MM.1S (cell line): ENCODE data around the gene CTSZ.

Experiments used
- DNase-seq: peaks from one replicate; pipeline ENCODE4 v3.0.0-alpha.2; 2015
- H2AFZ ChIP-seq: fragments of 300-600 bp; sonication (generic); 2 replicates; pipeline ENCODE4 v1.6.0; 2016; ENCODE audit warnings: antibody characterized with exemption, low read length
- H3F3A ChIP-seq: fragments of 300-600 bp; sonication (generic); 2 replicates; pipeline ENCODE4 v1.6.1; 2016; ENCODE audit warnings: mild to moderate bottlenecking, antibody characterized with exemption, low read length, moderate library complexity, mixed read lengths; ENCODE audit not compliant: insufficient read depth
- H3K27ac ChIP-seq: fragments of 300-600 bp; sonication (generic); 2 replicates; pipeline ENCODE4 v1.5.1; 2016; ENCODE audit warnings: mild to moderate bottlenecking, low read length
- H3K27me3 ChIP-seq: fragments of 300-600 bp; sonication (generic); replicated peaks from 2 replicates; pipeline ENCODE4 v1.6.0; 2016; ENCODE audit warnings: low read length; ENCODE audit not compliant: insufficient read depth
- H3K36me3 ChIP-seq: fragments of 300-600 bp; sonication (generic); replicated peaks from 2 replicates; pipeline ENCODE4 v1.6.1; 2016; ENCODE audit warnings: mild to moderate bottlenecking, low read length, mixed read lengths; ENCODE audit not compliant: insufficient read depth
- H3K4me1 ChIP-seq: fragments of 300-600 bp; sonication (generic); 2 replicates; pipeline ENCODE4 v1.6.1; 2016; ENCODE audit warnings: low read length, mixed read lengths
- H3K4me2 ChIP-seq: fragments of 300-600 bp; sonication (generic); 2 replicates; pipeline ENCODE4 v1.6.0; 2016; ENCODE audit warnings: low read depth, low read length
- H3K4me3 ChIP-seq: fragments of 300-600 bp; sonication (generic); 2 replicates; pipeline ENCODE4 v1.5.1; 2016; ENCODE audit warnings: low read length, mixed read lengths
- H3K79me2 ChIP-seq: fragments of 300-600 bp; sonication (generic); 2 replicates; pipeline ENCODE4 v1.6.1; 2016; ENCODE audit warnings: mixed run types, low read length, mixed read lengths
- H3K9ac ChIP-seq: fragments of 300-600 bp; sonication (generic); 2 replicates; pipeline ENCODE4 v1.6.1; 2016; ENCODE audit warnings: low read length, mixed read lengths
- H3K9me2 ChIP-seq: fragments of 300-600 bp; sonication (generic); replicated peaks from 2 replicates; pipeline ENCODE4 v1.6.1; 2016; ENCODE audit warnings: mild to moderate bottlenecking, low read length, mixed read lengths; ENCODE audit not compliant: insufficient read depth
- H3K9me3 ChIP-seq: fragments of 300-600 bp; sonication (generic); replicated peaks from 2 replicates; pipeline ENCODE4 v1.6.1; 2016; ENCODE audit warnings: mild to moderate bottlenecking, low read length, mixed read lengths; ENCODE audit not compliant: insufficient read depth
- H4K20me1 ChIP-seq: fragments of 300-600 bp; sonication (generic); 2 replicates; pipeline ENCODE4 v1.6.1; 2016; ENCODE audit warnings: mild to moderate bottlenecking, low read length, moderate library complexity, mixed read lengths; ENCODE audit not compliant: insufficient read depth
- CTCF ChIP-seq: fragments of 300-600 bp; sonication (generic); IDR thresholded peaks from 2 replicates; pipeline ENCODE4 v1.5.1; 2016; ENCODE audit warnings: antibody characterized with exemption, low read length, mixed read lengths
- EZH2 ChIP-seq: fragments of 300-600 bp; sonication (generic); optimal IDR thresholded peaks from 2 replicates; pipeline ENCODE3; 2017; ENCODE audit warnings: low read depth, mild to moderate bottlenecking, antibody characterized with exemption, low read length, mixed read lengths
- EZH2phosphoT487 ChIP-seq: fragments of 300-600 bp; sonication (generic); IDR thresholded peaks from 2 replicates; pipeline ENCODE4 v1.6.1; 2018; ENCODE audit warnings: antibody characterized with exemption, low read length

The CTSZ gene

GRCh38 chr20:58993332-58994248, 13.5 kb downstream of the CTSZ start:
- H3K9ac ChIP-seq = peak overlapping the region; percentile 49
- no peak overlapping the region for H2AFZ ChIP-seq
- H4K20me1 ChIP-seq = no peaks in the 10 kb centered on the region
- H3K36me3 ChIP-seq = peaks cover 29% of the 10 kb centered on the region
- peak; percentile 89 for DNase-seq
- H3K27ac ChIP-seq = peak overlapping the region; percentile 97
- peak overlapping the region; percentile 66; the same call in 1 of the 2 replicates for H3K4me2 ChIP-seq
- H3K79me2 ChIP-seq = peaks cover 13% of the 10 kb centered on the region
- TF ChIP-seq EZH2phosphoT487 (no peak), CTCF (no peak), EZH2 (no peak)
- H3K27me3 ChIP-seq = no peaks in the 10 kb centered on the region
- H3K4me3 ChIP-seq = no peak overlapping the region
- peaks cover 19% of the 10 kb centered on the region for H3F3A ChIP-seq
- H3K9me3 ChIP-seq = no peaks in the 10 kb centered on the region
- peaks cover 28% of the 10 kb centered on the region for H3K4me1 ChIP-seq
- no peaks in the 10 kb centered on the region for H3K9me2 ChIP-seq

DNA sequence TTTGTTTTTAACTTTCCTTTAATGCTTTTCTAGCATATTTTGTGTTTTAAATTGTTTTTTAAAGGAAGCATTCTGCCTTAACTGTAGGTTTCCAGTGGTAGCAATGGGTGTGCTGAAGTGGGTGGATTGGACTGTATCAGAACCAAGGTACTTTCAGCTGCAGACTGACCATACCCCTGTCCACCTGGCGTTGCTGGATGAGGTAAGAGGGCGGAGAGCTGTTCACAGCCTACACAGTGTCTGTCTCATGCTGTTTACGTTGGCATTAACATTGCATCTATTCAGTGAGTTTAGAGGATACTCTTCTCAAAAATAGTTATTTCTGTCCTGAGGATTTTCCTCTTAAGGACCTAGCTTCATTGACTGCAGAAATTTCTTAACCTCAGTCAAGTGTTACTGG, 14.1 kb downstream of the CTSZ start:
- no peaks in the 10 kb centered on the region for H3K27me3 ChIP-seq
- no peaks in the 10 kb centered on the region for H3K9me3 ChIP-seq
- DNase-seq = no peak
- H3K9me2 ChIP-seq = no peaks in the 10 kb centered on the region
- TF ChIP-seq EZH2phosphoT487 = no peak
- no peak for TF ChIP-seq EZH2
- no peak for TF ChIP-seq CTCF
- H3K4me1 ChIP-seq = peaks cover 28% of the 10 kb centered on the region
- peaks cover 29% of the 10 kb centered on the region for H3K36me3 ChIP-seq
- H3F3A ChIP-seq = peaks cover 19% of the 10 kb centered on the region
- peaks cover 20% of the 10 kb centered on the region for H3K79me2 ChIP-seq
- H3K27ac ChIP-seq = peak overlapping the region; percentile 97
- no peaks in the 10 kb centered on the region for H4K20me1 ChIP-seq
- H2AFZ ChIP-seq = no peak overlapping the region
- peak overlapping the region; percentile 12 for H3K9ac ChIP-seq
- peak overlapping the region; percentile 33; the same call in 1 of the 2 replicates for H3K4me2 ChIP-seq
- no peak overlapping the region for H3K4me3 ChIP-seq

GRCh38 chr20:58991715-58992114, 15.3 kb downstream of the CTSZ start:
- H3K9me3 ChIP-seq = no peaks in the 10 kb centered on the region
- peaks cover 28% of the 10 kb centered on the region for H3K4me1 ChIP-seq
- H3K4me3 ChIP-seq = no peak overlapping the region
- H3F3A ChIP-seq = peaks cover 19% of the 10 kb centered on the region
- no peak overlapping the region for H2AFZ ChIP-seq
- H3K79me2 ChIP-seq = peaks cover 28% of the 10 kb centered on the region
- no peaks in the 10 kb centered on the region for H3K27me3 ChIP-seq
- no peak overlapping the region for H3K27ac ChIP-seq
- no peaks in the 10 kb centered on the region for H4K20me1 ChIP-seq
- peaks cover 29% of the 10 kb centered on the region for H3K36me3 ChIP-seq
- H3K9me2 ChIP-seq = no peaks in the 10 kb centered on the region
- H3K9ac ChIP-seq = no peak overlapping the region
- DNase-seq = no peak
- TF ChIP-seq EZH2 (no peak), CTCF (no peak), EZH2phosphoT487 (no peak)
- no peak overlapping the region for H3K4me2 ChIP-seq
